ENCODE data around the gene MAP2K1.

Gene MAP2K1

DNA sequence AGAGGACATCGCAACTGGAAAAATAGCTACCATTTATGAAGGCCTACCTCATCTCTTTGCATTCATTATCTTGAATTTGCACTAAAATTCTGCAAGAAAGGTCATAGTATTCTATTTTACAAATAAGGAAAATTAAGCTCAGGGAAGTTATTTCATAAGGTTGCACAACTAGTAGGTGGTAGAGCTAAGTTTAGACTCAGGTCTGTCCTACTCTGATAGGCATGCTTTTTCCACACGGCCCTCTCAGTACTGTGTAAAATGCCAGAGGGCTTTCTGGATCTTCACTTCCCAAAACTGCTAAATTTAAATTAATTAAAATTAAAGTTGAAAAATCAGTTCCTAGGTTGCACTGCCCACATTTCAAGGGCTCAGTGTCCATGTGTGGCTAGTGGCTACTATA is 18.3 kb downstream of the MAP2K1 start:
- no peak for DNase-seq (ENCODE audit: low spot score in 2 of 2)
- no peak overlapping the region for H3K4me3 Mint-ChIP-seq
- H3K27ac Mint-ChIP-seq, result no peak overlapping the region

GRCh38 chr15:66405615-66406014 is 18.9 kb downstream of the MAP2K1 start:
- DNase-seq (ENCODE audit: low spot score in 2 of 2), result no peak
- Mint-ChIP-seq H3K36me3 (peaks cover 39% of the 10 kb centered on the region), H3K4me1 (peaks cover 88% of the 10 kb centered on the region), H3K4me3 (no peak overlapping the region), H3K9me3 (no peaks in the 10 kb centered on the region), H3K27ac (no peak overlapping the region)
- ATAC-seq, result no peak

More for the DNA sequence above, 18.3 kb downstream of the MAP2K1 start:
- Mint-ChIP-seq H3K36me3 (peaks cover 44% of the 10 kb centered on the region), H3K9me3 (no peaks in the 10 kb centered on the region), H3K4me1 (peaks cover 88% of the 10 kb centered on the region)
- no peak for ATAC-seq

- no peak for ATAC-seq
- H3K4me3 Mint-ChIP-seq, result no peak overlapping the region
Observed at GRCh38 chr15:66408254-66408653, 21.5 kb downstream of the MAP2K1 start.

GRCh38 chr15:66408675-66409282 is 22.1 kb downstream of the MAP2K1 start:
- peaks cover 29% of the 10 kb centered on the region for H3K36me3 Mint-ChIP-seq
- peaks cover under 1% of the 10 kb centered on the region for H3K9me3 Mint-ChIP-seq
- no peak overlapping the region for H3K27ac Mint-ChIP-seq
- peaks cover 76% of the 10 kb centered on the region for H3K4me1 Mint-ChIP-seq
- DNase-seq (ENCODE audit: low spot score in 2 of 2), result no peak
- no peak for ATAC-seq
- H3K4me3 Mint-ChIP-seq, result no peak overlapping the region

More at GRCh38 chr15:66408254-66408653, 21.5 kb downstream of the MAP2K1 start:
- DNase-seq (ENCODE audit: low spot score in 2 of 2), result no peak
- H3K27ac Mint-ChIP-seq, result no peak overlapping the region
- no peaks in the 10 kb centered on the region for H3K9me3 Mint-ChIP-seq
- peaks cover 24% of the 10 kb centered on the region for H3K36me3 Mint-ChIP-seq
- peaks cover 79% of the 10 kb centered on the region for H3K4me1 Mint-ChIP-seq

DNA sequence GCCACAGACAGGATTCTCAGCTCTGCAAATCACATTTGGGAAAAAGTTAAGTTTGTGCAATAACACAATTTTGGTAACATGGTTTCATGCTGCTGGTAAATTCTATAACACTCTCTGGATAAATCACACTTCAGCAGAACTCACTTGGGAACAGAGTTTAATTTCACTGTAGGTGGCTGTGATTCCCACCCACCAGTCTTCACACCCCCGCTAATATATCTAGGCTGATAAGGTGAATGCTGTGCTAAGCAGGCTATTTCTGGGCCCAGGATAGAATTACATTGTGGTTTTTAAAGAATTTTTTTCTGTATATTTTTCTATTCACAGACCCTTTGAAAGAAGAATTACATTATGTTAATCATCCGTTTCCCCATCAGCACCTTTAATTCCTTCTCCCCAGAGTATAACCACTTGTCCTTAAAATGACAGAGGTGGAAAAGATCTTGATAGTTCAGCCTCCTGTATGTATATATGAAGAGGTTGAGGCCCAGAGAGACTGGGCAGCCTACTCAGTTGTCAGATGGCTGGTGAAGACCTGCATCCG is 22.9 kb downstream of the MAP2K1 start:
- H3K36me3 Mint-ChIP-seq, result peaks cover 32% of the 10 kb centered on the region
- peak overlapping the region; percentile 33 for H3K4me3 Mint-ChIP-seq
- no peak overlapping the region for H3K27ac Mint-ChIP-seq
- peaks cover 5% of the 10 kb centered on the region for H3K9me3 Mint-ChIP-seq
- ATAC-seq (no peak), DNase-seq (ENCODE audit: low spot score in 2 of 2) (no peak)
- H3K4me1 Mint-ChIP-seq, result peaks cover 76% of the 10 kb centered on the region

- H3K4me3 Mint-ChIP-seq, result peak overlapping the region; percentile 33
Observed at GRCh38 chr15:66411190-66411589, 24.5 kb downstream of the MAP2K1 start.

GRCh38 chr15:66412220-66412619 is 25.5 kb downstream of the MAP2K1 start:
- no peak for ATAC-seq
- Mint-ChIP-seq H3K4me3 (no peak overlapping the region), H3K9me3 (peaks cover 5% of the 10 kb centered on the region), H3K4me1 (peaks cover 83% of the 10 kb centered on the region), H3K27ac (no peak overlapping the region), H3K36me3 (peaks cover 26% of the 10 kb centered on the region)
- DNase-seq (ENCODE audit: low spot score in 2 of 2), result no peak

More at GRCh38 chr15:66411190-66411589, 24.5 kb downstream of the MAP2K1 start:
- no peak for DNase-seq (ENCODE audit: low spot score in 2 of 2)
- peaks cover 30% of the 10 kb centered on the region for H3K36me3 Mint-ChIP-seq
- no peak for ATAC-seq
- H3K9me3 Mint-ChIP-seq, result peaks cover 5% of the 10 kb centered on the region
- peak overlapping the region; percentile 36 for H3K27ac Mint-ChIP-seq
- H3K4me1 Mint-ChIP-seq, result peaks cover 84% of the 10 kb centered on the region

- ATAC-seq (no peak), DNase-seq (ENCODE audit: low spot score in 2 of 2) (no peak)
- Mint-ChIP-seq H3K27ac (peak overlapping the region; percentile 12), H3K9me3 (peaks cover 5% of the 10 kb centered on the region), H3K4me3 (no peak overlapping the region), H3K4me1 (peaks cover 79% of the 10 kb centered on the region), H3K36me3 (peaks cover 26% of the 10 kb centered on the region)
Observed at GRCh38 chr15:66413579-66413978, 26.9 kb downstream of the MAP2K1 start.

GRCh38 chr15:66415360-66415759 is 28.6 kb downstream of the MAP2K1 start:
- H3K4me1 Mint-ChIP-seq, result peaks cover 71% of the 10 kb centered on the region
- DNase-seq (ENCODE audit: low spot score in 2 of 2), result no peak

GRCh38 chr15:66417736-66418135 is 31.0 kb downstream of the MAP2K1 start:
- ATAC-seq, result no peak
- Mint-ChIP-seq H3K36me3 (peaks cover 35% of the 10 kb centered on the region), H3K4me3 (no peak overlapping the region), H3K27ac (no peak overlapping the region), H3K9me3 (peaks cover 5% of the 10 kb centered on the region), H3K4me1 (peaks cover 65% of the 10 kb centered on the region)
- no peak for DNase-seq (ENCODE audit: low spot score in 2 of 2)

More at GRCh38 chr15:66415360-66415759, 28.6 kb downstream of the MAP2K1 start:
- H3K4me3 Mint-ChIP-seq, result no peak overlapping the region
- no peak overlapping the region for H3K27ac Mint-ChIP-seq
- peaks cover 24% of the 10 kb centered on the region for H3K36me3 Mint-ChIP-seq
- peaks cover 5% of the 10 kb centered on the region for H3K9me3 Mint-ChIP-seq
- no peak for ATAC-seq

- no peak overlapping the region for H3K27ac Mint-ChIP-seq
- DNase-seq (ENCODE audit: low spot score in 2 of 2) (no peak), ATAC-seq (no peak)
- H3K9me3 Mint-ChIP-seq, result no peaks in the 10 kb centered on the region
- H3K4me3 Mint-ChIP-seq, result no peak overlapping the region
- peaks cover 61% of the 10 kb centered on the region for H3K4me1 Mint-ChIP-seq
- H3K36me3 Mint-ChIP-seq, result peaks cover 37% of the 10 kb centered on the region
Observed at GRCh38 chr15:66419471-66419870, 32.8 kb downstream of the MAP2K1 start.

DNA sequence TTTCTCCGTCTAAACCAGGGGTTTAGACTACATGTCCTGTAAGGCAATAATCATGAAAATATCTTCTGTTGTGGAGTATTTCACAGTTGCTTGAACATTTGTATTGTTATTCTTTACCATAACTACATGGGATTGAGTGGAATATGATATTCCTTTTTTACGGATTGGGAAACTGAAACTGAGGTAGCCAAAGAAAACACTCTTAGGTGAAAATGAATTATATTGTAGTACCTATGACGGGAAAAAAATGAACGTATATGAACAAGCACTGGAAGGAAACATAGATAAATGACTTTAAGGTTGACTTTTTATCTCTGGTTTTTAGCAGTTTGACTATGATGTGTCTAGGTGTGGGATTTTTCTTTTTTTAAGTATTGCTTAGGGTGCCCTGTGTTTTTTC is 35.6 kb downstream of the MAP2K1 start:
- Mint-ChIP-seq H3K4me3 (no peak overlapping the region), H3K27ac (no peak overlapping the region), H3K36me3 (peaks cover 64% of the 10 kb centered on the region), H3K4me1 (peaks cover 47% of the 10 kb centered on the region), H3K9me3 (no peaks in the 10 kb centered on the region)
- no peak for DNase-seq (ENCODE audit: low spot score in 2 of 2)
- ATAC-seq, result no peak

- no peaks in the 10 kb centered on the region for H3K9me3 Mint-ChIP-seq
- DNase-seq (ENCODE audit: low spot score in 2 of 2) (no peak), ATAC-seq (no peak)
- peaks cover 68% of the 10 kb centered on the region for H3K36me3 Mint-ChIP-seq
- no peak overlapping the region for H3K27ac Mint-ChIP-seq
- H3K4me1 Mint-ChIP-seq, result peaks cover 39% of the 10 kb centered on the region
- no peak overlapping the region for H3K4me3 Mint-ChIP-seq
Observed at GRCh38 chr15:66423149-66423548, 36.4 kb downstream of the MAP2K1 start.

DNA sequence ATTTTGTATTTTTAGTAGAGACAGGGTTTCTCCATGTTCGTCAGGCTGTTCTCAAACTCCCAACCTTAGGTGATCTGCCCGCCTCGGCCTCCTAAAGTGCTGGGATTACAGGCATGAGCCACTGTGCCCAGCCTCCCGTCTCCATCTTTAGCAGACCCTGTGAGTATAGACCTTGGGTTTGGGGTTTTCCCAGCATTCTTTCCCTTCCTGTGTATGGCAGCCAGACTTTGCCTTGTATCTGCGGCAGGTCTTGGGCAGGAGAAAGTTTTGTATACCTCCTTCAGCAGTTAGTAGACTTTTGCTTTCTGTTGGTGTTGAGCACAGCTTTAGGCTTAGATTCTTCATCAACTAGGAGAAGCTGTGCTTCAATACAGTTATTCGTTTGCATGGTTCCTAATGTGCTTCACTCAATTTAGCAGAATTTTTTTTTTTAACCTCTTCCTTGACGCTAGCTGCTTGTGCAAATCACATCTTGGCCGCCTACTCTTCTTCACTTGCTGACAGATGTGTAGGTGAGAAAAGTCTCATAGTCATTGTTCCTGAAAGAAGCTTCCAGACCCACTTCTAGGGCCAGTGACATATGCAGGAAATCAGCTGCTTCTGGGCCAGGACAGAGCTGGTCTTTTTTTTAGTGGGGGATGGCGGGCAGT is 38.4 kb downstream of the MAP2K1 start:
- ATAC-seq, result no peak
- Mint-ChIP-seq H3K4me1 (peaks cover 42% of the 10 kb centered on the region), H3K36me3 (peaks cover 69% of the 10 kb centered on the region), H3K9me3 (no peaks in the 10 kb centered on the region), H3K4me3 (no peak overlapping the region), H3K27ac (no peak overlapping the region)
- no peak for DNase-seq (ENCODE audit: low spot score in 2 of 2)

- H3K36me3 Mint-ChIP-seq, result peaks cover 69% of the 10 kb centered on the region
- H3K27ac Mint-ChIP-seq, result no peak overlapping the region
- ATAC-seq, result no peak
- H3K4me3 Mint-ChIP-seq, result no peak overlapping the region
- no peaks in the 10 kb centered on the region for H3K9me3 Mint-ChIP-seq
- DNase-seq (ENCODE audit: low spot score in 2 of 2), result no peak
- peaks cover 50% of the 10 kb centered on the region for H3K4me1 Mint-ChIP-seq
Observed at GRCh38 chr15:66425837-66426236, 39.1 kb downstream of the MAP2K1 start.

DNA sequence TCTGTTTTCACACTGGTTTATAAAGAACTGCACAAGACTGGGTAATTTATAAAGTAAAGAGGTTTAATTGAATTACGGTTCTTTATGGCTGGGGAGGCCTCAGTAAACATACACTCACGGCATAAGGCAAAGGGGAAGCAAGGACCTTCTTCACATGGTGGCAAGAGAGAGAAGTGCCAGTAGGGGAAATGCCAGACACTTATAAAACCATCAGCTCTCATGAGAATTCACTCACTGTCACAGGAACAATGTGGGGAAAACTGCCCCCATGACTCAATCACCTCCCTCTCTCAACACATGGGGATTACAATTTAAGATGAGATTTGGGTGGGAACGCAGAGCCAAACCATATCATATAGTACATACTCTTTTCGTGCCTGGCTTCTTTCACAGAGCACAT is 42.4 kb downstream of the MAP2K1 start:
- Mint-ChIP-seq H3K36me3 (peaks cover 69% of the 10 kb centered on the region), H3K27ac (peak overlapping the region; percentile 81), H3K4me3 (no peak overlapping the region), H3K4me1 (peaks cover 65% of the 10 kb centered on the region), H3K9me3 (no peaks in the 10 kb centered on the region)
- no peak for ATAC-seq
- DNase-seq (ENCODE audit: low spot score in 2 of 2), result no peak

Measured in stimulated activated effector memory CD8-positive, alpha-beta T cell treated with anti-CD3 and anti-CD28 coated beads, Interleukin-12 subunit alpha, Interleukin-12 subunit beta, amount 100 ng/mL, for 72 hours (primary cell).